Measurements from ENCODE around the gene CD36.

CD36 gene

DNA sequence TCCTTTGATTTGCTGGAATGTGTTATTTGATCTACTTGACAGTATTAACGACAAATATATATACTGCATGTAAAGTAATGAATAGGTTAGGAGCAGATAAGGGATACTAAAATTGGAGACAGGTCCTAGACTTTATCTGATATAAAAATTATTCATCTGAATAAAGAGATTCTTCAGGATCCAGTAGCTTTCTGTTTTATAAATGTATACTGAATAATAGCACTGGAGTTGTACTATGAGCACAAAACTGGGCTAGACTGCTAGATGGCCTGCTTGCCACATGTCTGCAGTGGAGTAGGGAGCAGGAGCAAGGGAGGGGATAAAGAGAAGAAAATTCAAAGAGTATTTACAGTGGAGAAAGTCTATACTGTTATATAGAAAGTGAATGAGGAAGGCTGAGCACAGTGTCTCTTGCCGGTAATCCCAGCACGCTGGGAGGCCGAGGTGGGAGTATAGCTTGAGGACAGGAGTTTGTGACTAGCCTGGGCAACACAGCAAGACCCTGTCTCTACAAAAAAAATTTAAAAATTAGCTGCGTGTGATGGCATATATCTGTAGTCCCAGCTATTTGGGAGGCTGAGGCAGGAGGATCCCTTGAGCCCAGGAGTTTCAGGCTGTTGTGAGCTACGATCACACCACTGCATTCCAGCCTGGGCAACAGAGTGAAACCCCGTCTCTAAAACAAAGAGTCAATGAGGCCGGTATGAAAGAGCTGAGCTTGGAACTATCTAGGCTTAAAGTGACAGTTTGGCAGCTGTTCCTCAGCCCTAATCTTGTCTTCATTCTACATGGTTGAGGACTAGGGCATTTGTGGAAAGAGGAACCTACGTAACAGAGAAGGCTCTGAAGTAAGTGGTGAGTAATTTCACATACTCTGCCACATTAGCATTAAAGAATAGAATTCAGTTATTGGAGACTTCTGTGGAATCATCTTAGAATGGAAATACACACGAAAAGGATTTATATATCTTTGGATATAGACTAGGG, 41.8 kb downstream of the CD36 start:
- no peaks in the 10 kb centered on the region for H3K79me2 ChIP-seq (ENCODE audit: low read length)
- H3K9ac ChIP-seq (ENCODE audit: low read length): no peak overlapping the region; the same call in 1 of the 2 replicates
- H3K4me2 ChIP-seq (ENCODE audit: low read length): peak overlapping the region; percentile 81
- no peaks in the 10 kb centered on the region for H3K27me3 ChIP-seq (ENCODE audit: low read depth, low read length)
- no peaks in the 10 kb centered on the region for H3K9me3 ChIP-seq (ENCODE audit: insufficient read depth, low read length)
- peak overlapping the region; percentile 36; the same call in 1 of the 2 replicates for H2AFZ ChIP-seq (ENCODE audit: low read depth, low read length)
- H4K20me1 ChIP-seq (ENCODE audit: insufficient read depth, low read length): no peaks in the 10 kb centered on the region
- no peaks in the 10 kb centered on the region for H3K36me3 ChIP-seq (replicated peaks; ENCODE audit: low read depth, low read length)
- TF ChIP-seq, protein P1, sequence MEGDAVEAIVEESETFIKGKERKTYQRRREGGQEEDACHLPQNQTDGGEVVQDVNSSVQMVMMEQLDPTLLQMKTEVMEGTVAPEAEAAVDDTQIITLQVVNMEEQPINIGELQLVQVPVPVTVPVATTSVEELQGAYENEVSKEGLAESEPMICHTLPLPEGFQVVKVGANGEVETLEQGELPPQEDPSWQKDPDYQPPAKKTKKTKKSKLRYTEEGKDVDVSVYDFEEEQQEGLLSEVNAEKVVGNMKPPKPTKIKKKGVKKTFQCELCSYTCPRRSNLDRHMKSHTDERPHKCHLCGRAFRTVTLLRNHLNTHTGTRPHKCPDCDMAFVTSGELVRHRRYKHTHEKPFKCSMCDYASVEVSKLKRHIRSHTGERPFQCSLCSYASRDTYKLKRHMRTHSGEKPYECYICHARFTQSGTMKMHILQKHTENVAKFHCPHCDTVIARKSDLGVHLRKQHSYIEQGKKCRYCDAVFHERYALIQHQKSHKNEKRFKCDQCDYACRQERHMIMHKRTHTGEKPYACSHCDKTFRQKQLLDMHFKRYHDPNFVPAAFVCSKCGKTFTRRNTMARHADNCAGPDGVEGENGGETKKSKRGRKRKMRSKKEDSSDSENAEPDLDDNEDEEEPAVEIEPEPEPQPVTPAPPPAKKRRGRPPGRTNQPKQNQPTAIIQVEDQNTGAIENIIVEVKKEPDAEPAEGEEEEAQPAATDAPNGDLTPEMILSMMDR (IDR thresholded peaks at IDR 0.05; ENCODE audit: low read depth, low read length): no peak
- no peak for TF ChIP-seq EZH2phosphoT487 (IDR thresholded peaks at IDR 0.05; ENCODE audit: low read depth)
- H3K4me3 ChIP-seq (ENCODE audit: low read length): peak overlapping the region; percentile 56
- no peak overlapping the region for H3K27ac ChIP-seq (ENCODE audit: low read length)
- H3K4me1 ChIP-seq (ENCODE audit: low read length): peaks cover 28% of the 10 kb centered on the region

DNA sequence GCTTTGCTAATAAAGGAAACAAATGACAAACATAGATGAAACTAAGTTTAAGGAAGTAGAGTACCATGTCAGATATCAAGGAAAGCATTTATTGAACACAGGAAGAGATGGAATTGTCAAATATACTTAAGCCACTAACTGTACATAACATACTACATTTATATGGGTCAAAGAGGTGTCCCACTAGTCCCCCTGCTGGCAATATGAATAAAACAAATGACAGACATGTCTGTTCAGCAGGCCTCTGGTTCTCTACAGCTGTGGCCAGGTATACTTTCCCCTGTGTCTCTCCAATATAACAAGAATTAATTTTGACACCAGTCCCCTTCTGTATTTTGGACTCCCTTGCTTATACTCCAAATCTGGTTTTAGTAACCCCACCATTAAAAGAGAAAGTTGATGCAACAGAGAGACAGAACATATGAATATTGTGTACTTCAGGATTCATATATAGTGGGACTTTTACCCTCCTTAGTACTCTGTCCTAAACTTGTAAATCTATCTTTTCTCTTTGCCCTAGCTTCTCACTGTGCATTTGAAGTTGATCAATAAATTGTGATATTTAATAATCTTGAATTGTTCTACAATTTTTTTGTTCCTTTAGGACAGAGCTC, 42.9 kb downstream of the CD36 start:
- 0 out of 2 replicates have a peak overlapping the region, but pooled peaks have one; percentile 4 for H3K27ac ChIP-seq (ENCODE audit: low read length)
- H3K36me3 ChIP-seq (replicated peaks; ENCODE audit: low read depth, low read length): no peaks in the 10 kb centered on the region
- H3K27me3 ChIP-seq (ENCODE audit: low read depth, low read length): no peaks in the 10 kb centered on the region
- peak overlapping the region; percentile 81 for H3K4me2 ChIP-seq (ENCODE audit: low read length)
- H3K4me3 ChIP-seq (ENCODE audit: low read length): no peak overlapping the region
- TF ChIP-seq, protein P1 (IDR thresholded peaks at IDR 0.05; ENCODE audit: low read depth, low read length): peak; percentile 64
- no peak for TF ChIP-seq EZH2phosphoT487 (IDR thresholded peaks at IDR 0.05; ENCODE audit: low read depth)
- H3K4me1 ChIP-seq (ENCODE audit: low read length): peaks cover 28% of the 10 kb centered on the region
- no peak overlapping the region for H3K9ac ChIP-seq (ENCODE audit: low read length)
- no peak overlapping the region for H2AFZ ChIP-seq (ENCODE audit: low read depth, low read length)
- H3K79me2 ChIP-seq (ENCODE audit: low read length): no peaks in the 10 kb centered on the region
- H3K9me3 ChIP-seq (ENCODE audit: insufficient read depth, low read length): no peaks in the 10 kb centered on the region
- H4K20me1 ChIP-seq (ENCODE audit: insufficient read depth, low read length): no peaks in the 10 kb centered on the region

DNA sequence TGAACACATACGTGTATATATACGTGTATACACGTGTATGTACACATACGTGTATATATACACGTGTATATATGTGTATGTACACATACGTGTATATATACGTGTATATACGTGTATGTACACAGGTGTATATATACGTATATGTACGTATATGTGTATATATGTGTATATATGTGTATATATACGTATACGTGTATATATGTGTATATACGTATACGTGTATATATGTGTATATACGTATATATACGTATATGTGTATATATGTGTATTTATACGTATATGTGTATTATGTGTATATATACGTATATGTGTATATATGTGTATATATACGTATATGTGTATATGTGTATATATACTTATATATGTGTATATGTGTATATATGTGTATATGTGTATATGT, 44.3 kb downstream of the CD36 start:
- Histone ChIP-seq H3K9me3 (ENCODE audit: insufficient read depth, low read length) (no peaks in the 10 kb centered on the region), H3K4me3 (ENCODE audit: low read length) (no peak overlapping the region), H3K4me2 (ENCODE audit: low read length) (no peak overlapping the region), H4K20me1 (ENCODE audit: insufficient read depth, low read length) (no peaks in the 10 kb centered on the region), H3K27me3 (ENCODE audit: low read depth, low read length) (no peaks in the 10 kb centered on the region), H3K79me2 (ENCODE audit: low read length) (no peaks in the 10 kb centered on the region), H3K27ac (ENCODE audit: low read length) (no peak overlapping the region), H3K4me1 (ENCODE audit: low read length) (peaks cover 21% of the 10 kb centered on the region), H3K9ac (ENCODE audit: low read length) (no peak overlapping the region), H2AFZ (ENCODE audit: low read depth, low read length) (no peak overlapping the region), H3K36me3 (replicated peaks; ENCODE audit: low read depth, low read length) (no peaks in the 10 kb centered on the region)
- TF ChIP-seq EZH2phosphoT487 (IDR thresholded peaks at IDR 0.05; ENCODE audit: low read depth): no peak
- TF ChIP-seq, protein P1 (IDR thresholded peaks at IDR 0.05; ENCODE audit: low read depth, low read length): no peak

DNA sequence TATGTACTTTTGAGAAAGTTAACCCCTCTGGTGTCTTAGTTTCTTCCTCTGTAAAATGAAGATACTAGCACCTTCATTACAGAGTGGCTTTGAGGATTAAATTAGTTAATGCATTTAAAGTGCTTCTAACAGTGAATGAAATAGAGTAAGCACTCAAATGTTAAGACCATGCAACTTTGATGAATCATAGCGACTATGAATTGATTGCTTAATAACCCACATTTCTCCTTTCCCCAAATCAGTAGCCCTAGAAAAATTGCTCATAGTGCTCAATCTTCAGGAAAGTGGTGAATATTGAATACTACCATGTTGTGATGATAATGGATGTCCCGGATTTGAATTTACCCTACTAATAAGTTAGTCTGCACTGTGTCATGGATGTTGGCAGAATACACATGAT, 48.1 kb downstream of the CD36 start:
- Histone ChIP-seq H3K4me3 (ENCODE audit: low read length) (no peak overlapping the region), H3K27me3 (ENCODE audit: low read depth, low read length) (no peaks in the 10 kb centered on the region), H3K9me3 (ENCODE audit: insufficient read depth, low read length) (no peaks in the 10 kb centered on the region), H4K20me1 (ENCODE audit: insufficient read depth, low read length) (no peaks in the 10 kb centered on the region), H3K36me3 (replicated peaks; ENCODE audit: low read depth, low read length) (no peaks in the 10 kb centered on the region), H3K79me2 (ENCODE audit: low read length) (no peaks in the 10 kb centered on the region), H2AFZ (ENCODE audit: low read depth, low read length) (no peak overlapping the region), H3K27ac (ENCODE audit: low read length) (no peak overlapping the region), H3K4me1 (ENCODE audit: low read length) (peaks cover 8% of the 10 kb centered on the region), H3K4me2 (ENCODE audit: low read length) (no peak overlapping the region), H3K9ac (ENCODE audit: low read length) (no peak overlapping the region)
- TF ChIP-seq, protein P1 (IDR thresholded peaks at IDR 0.05; ENCODE audit: low read depth, low read length): no peak
- TF ChIP-seq EZH2phosphoT487 (IDR thresholded peaks at IDR 0.05; ENCODE audit: low read depth): no peak
